ENCODE data around the gene SVOPL.

The SVOPL gene

DNA sequence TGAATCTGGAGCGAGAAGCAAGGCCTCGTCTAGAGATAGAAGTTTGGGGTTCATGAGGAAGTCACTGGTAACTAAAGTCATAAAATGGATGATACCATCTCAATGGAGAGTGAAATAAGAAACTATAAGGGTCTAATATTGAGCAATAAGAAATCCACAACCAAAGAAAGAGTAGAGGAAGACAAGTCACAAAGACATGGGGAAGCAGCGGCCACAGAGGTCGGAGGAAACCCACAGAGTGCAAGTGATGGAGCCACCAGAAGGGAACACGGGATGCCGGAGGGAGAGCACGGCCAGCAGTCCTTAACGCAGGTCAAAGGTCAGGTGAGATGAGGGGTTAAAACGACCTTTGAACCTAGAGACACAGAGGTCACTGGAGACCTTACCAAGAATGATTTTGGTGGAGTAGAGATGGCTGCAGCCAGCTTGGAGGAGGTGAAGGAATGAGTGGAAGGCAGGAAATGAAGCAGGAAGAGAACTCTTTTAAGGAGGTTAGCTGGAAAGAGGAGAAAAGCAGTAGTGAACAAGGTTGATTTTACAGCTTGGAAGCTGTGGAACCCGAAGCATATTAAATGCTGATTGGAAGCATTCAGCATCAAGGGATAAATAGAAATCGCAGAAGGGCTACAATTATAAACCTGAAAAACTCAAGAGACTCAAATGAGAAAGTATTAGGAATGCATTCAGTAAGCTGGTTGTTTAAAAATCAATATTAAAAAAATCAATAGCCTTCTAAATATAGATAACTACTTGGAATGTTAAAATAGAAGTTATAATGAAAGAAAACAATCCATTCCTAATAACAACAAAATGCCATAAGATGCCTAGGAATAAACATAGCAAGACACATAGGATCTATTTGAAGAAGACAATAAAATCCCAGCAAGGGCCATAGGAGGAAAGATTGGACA, 93.7 kb downstream of the SVOPL start:
- no peak for DNase-seq (ENCODE audit: low spot score)

DNA sequence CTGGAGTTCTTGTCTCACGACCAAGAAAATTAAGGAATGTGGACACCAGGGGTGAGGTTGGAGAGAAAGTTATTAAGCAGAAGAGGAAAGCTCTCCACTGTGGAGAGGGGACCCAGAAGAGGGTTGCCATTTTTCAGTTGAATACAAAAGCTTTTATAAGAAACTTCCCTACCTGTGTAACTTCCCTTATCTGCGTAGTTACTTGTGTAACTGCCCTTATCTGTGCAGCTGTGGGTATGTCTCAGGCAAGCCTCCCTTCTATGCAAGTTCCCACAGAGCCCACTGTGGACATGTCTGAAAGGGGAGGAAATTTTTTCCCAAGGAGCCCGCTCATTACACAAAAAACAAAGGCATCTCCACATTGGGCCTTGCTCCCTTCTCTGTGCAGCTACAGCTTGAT, 94.9 kb downstream of the SVOPL start:
- DNase-seq (ENCODE audit: low spot score): no peak

GRCh38 chr7:138603549-138604318, 97.4 kb downstream of the SVOPL start:
- DNase-seq (ENCODE audit: low spot score): no peak

- DNase-seq (ENCODE audit: low spot score): no peak
Measured at GRCh38 chr7:138602451-138602850, 98.7 kb downstream of the SVOPL start.

- DNase-seq (ENCODE audit: low spot score): no peak
Measured at GRCh38 chr7:138595454-138595853, 105.7 kb downstream of the SVOPL start.

- DNase-seq (ENCODE audit: low spot score): no peak
Measured at GRCh38 chr7:138590154-138590553, 111.0 kb downstream of the SVOPL start.

- no peak for DNase-seq (ENCODE audit: low spot score)
Measured at GRCh38 chr7:138588986-138589385, 112.2 kb downstream of the SVOPL start.

- no peak for DNase-seq (ENCODE audit: low spot score)
Measured at GRCh38 chr7:138587485-138587884, 113.7 kb downstream of the SVOPL start.

DNA sequence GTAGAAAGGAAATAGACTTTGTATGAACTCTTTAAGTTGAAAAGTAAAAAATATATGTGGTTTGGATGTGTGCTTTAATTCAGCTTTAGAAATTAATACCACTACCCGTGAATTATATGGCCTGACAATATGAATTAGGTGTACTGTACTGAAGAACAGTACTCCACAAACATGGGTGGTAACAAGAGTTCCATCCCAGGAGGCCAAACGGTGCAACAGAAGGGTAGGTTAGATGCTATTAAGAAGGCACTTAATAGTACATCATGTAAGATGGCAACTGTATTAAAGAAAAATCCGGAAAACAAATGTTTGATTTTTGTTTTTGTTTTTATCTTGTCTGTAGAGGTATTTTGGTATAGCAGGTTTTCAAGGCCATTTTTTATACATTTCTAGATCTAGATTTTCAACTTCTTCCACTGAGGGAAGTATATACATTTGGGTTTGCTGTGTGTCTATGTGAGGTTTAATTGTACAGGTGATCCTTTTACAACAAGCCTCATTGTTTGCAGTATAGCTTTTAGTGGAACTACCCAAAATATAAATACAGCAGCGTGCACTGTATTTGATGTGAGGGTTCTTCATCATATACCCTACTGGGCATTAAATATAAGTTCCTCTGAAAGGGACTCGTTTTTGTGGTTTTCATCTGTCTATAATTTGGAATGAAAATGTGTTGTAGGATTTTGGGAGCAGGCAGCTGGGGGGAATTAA, 115.7 kb downstream of the SVOPL start:
- no peak for DNase-seq (ENCODE audit: low spot score)

GRCh38 chr7:138584696-138585095, 116.5 kb downstream of the SVOPL start:
- no peak for DNase-seq (ENCODE audit: low spot score)

- DNase-seq (ENCODE audit: low spot score): no peak
Measured at GRCh38 chr7:138584283-138584682, 116.9 kb downstream of the SVOPL start.

DNA sequence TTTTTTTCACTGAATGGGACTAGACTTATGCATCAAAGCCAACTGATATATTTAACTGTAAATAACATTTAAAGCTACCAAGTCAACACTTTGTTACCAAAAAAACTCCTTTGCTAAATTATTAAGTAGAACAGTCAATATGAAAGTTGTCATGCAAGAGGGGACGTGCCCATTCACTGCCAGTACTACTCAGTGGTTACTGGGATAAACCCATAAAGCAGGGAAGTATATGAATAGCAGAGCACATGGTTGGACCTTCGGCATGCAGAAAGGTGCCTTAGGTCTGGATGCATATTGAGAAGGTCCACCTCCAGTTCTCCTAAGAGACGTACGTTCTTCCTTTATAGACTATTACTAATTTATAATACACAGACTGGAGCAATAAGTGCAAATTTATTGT, 120.1 kb downstream of the SVOPL start:
- no peak for DNase-seq (ENCODE audit: low spot score)

GRCh38 chr7:138579671-138580070, 121.5 kb downstream of the SVOPL start:
- no peak for DNase-seq (ENCODE audit: low spot score)

DNA sequence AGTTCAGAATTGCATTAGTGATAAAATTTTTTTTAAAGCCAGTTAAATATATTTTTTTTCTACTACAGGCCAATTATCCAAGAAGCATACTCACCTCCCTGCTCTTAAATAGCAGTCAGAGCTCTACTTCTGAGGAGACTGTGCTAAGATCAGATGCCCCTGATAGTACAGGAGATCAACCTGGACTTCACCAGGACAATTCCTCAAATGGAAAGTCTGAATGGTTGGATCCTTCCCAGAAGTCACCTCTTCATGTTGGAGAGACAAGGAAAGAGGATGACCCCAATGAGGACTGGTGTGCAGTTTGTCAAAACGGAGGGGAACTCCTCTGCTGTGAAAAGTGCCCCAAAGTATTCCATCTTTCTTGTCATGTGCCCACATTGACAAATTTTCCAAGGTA, 122.0 kb downstream of the SVOPL start:
- DNase-seq (ENCODE audit: low spot score): no peak

DNA sequence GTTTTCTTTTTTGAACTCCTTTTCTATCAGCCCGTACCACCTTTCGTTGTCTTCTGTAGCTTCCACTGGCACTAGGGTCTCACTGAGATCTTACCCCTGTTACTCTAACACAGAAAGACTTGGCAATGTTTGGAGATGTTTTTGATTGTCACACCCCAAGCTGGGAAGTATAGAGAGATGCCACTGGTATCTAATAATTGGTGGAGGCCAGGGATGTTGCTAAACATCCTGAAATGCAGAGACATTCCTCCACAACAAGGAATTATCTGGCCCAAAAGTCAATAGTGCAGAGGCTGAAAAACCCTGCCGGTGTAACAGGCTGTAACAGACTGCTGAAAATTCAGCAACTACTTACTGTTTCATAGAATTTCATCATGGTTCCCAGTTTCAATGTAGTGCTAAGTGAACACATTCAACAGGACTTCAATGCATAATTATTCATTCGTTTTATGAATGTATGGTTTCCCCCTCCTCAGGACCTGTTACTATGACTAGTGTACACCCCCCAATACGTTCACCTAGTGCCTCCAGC, 125.2 kb downstream of the SVOPL start:
- DNase-seq (ENCODE audit: low spot score): no peak

DNA sequence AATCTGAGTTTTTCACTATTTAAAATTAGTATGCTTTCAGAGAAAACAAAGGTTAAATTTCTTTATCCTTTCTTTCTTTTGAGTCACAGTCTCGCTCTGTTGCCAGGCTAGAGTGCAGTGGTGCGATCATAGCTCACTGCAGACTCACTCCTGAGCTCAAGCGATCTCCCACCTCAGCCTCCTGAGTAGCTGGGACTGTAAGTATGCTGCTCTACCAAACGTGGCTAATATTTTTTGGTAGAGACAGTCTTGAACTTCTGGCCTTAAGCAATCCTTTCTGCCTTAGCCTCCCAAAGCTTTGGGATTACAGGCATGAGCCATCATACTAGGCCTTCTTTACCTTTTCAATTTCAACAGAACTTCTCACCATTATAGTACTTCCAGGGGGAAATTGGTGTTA, 127.4 kb downstream of the SVOPL start:
- no peak for DNase-seq (ENCODE audit: low spot score)

- DNase-seq (ENCODE audit: low spot score): no peak
Measured at GRCh38 chr7:138570715-138571114, 130.4 kb downstream of the SVOPL start.

DNA sequence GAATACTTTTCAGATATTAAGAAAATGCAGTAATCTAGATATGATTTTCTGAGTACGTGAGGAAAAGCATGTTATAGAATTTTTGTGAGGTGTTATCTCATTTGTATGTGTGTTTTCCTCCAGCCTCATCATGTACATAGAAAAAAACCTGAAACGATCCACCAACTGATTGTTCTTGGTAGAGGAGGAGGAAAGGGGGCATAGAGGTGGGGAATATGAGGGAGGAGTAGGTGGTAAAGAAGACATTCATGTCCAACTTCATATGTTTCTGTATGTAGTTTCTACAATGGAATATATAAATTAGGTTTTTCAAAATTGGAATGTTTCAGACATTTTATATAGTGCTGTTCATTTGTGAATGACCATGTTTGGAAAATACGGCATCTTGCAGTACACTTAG, 131.7 kb downstream of the SVOPL start:
- no peak for DNase-seq (ENCODE audit: low spot score)

- no peak for DNase-seq (ENCODE audit: low spot score)
Measured at GRCh38 chr7:138568655-138569054, 132.5 kb downstream of the SVOPL start.

DNA sequence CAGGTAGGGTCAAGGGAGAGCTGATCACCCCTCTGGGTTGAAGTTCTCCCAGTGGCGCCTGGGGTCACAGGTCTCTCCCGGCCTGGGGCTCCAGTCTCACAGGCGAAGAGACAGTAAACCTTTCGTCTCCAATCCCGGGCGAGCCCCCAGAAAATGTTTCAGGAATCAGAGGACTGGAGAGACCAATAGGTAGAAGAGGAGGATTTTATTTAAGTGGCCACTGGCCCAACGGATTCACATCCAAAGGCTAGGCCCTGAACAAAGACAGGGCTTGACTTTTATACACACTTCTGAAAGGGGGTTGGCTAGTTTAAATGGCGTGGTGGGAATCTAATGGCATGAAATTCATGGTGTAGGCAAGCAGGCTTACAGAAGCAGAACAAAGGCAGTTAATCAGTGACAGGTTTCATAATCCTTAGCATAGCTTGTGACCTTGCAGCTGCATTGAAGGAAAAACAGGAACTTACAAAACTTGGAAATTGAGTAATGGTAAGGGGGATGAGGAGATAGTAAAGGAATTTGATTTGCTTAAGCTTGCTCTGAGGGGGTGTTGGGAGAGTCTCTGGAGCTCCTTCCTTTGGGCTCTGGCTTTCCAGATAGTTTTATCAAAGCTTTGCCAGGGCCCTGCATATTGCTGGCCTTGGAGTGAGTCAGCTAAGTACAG, 135.6 kb downstream of the SVOPL start:
- DNase-seq (ENCODE audit: low spot score): peak; percentile 6

DNA sequence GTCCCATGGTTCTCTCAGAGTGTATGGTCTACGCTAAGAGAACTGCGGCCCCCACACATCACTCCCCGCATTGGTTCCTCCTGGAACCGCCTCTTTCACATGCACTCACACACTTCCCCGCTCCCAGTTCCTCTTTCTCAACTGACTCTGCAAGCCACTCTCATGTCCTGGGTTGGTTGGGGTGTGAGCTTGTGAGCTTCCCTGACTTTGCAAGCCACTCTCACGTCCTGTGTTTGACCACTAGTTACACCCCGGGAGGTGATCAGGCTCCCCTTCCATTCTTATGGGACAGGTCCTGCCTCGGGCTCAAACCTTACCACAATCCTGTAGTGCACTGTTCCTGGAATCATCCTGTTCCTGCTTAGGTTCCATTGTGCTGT, 136.1 kb downstream of the SVOPL start:
- no peak for DNase-seq (ENCODE audit: low spot score)

GRCh38 chr7:138564365-138564764, 136.8 kb downstream of the SVOPL start:
- DNase-seq (ENCODE audit: low spot score): no peak

Data from SW480 (cell line).